OCI-LY7 (cell line): ENCODE data around the gene RAB26. TPM values are rescaled to one million over a fixed set of nuclear protein-coding genes. Genes with fewer than 3 reads are reported as not detected.

Experiments used
- BruUV-seq: library from RNA; stranded (reverse); fragments of 400-500 nt; replicated peaks from 2 replicates; lab custom pipeline; 2021; lab: Mats Ljungman, UMichigan
- CTCF ChIA-PET: fragments of 300-600 bp; sonication (Branson Sonifier 250); formaldehyde crosslinking; loops from one replicate; lab custom pipeline; 2022; ENCODE audit warnings: antibody characterized with exemption; ENCODE audit not compliant: unreplicated experiment; lab: Charles Lee
- POLR2A ChIA-PET: fragments of 300-600 bp; sonication (Branson Sonifier 250); formaldehyde crosslinking; loops from one replicate; lab custom pipeline; 2022; ENCODE audit warnings: antibody characterized with exemption; lab: Charles Lee
- DNase-seq: peaks from one replicate; pipeline ENCODE4 v3.0.0-alpha.2; 2015; ENCODE audit warnings: low spot score
- H2AFZ ChIP-seq: fragments of 200-600 bp; sonication (generic), shearing (Covaris generic); 2 replicates; pipeline ENCODE4 v1.6.1; 2014; ENCODE audit warnings: mild to moderate bottlenecking, antibody characterized with exemption, low read length, moderate library complexity
- H3K27ac ChIP-seq: fragments of 200-600 bp; sonication (generic); 2 replicates; pipeline ENCODE4 v1.5.1; 2014; ENCODE audit warnings: mixed run types, low read depth, mild to moderate bottlenecking, moderate library complexity, low read length, inconsistent platforms; ENCODE audit not compliant: poor library complexity, severe bottlenecking
- H3K36me3 ChIP-seq: fragments of 200-600 bp; sonication (generic); 2 replicates; pipeline ENCODE4 v1.6.1; 2014; ENCODE audit warnings: mild to moderate bottlenecking, antibody characterized with exemption, low read length, moderate library complexity, mixed read lengths; ENCODE audit not compliant: insufficient read depth
- H3K4me1 ChIP-seq: fragments of 200-600 bp; sonication (generic); 2 replicates; pipeline ENCODE4 v1.5.1; 2014; ENCODE audit warnings: mild to moderate bottlenecking, low read length; ENCODE audit not compliant: insufficient read depth, poor library complexity, severe bottlenecking
- H3K4me2 ChIP-seq: fragments of 200-600 bp; sonication (generic); 2 replicates; pipeline ENCODE4 v1.6.1; 2014; ENCODE audit warnings: mild to moderate bottlenecking, low read length
- H3K4me3 ChIP-seq: fragments of 200-600 bp; sonication (generic); 2 replicates; pipeline ENCODE4 v1.5.1; 2014; ENCODE audit warnings: mild to moderate bottlenecking, low read depth, low read length; ENCODE audit not compliant: poor library complexity, severe bottlenecking
- H3K79me2 ChIP-seq: fragments of 200-600 bp; sonication (generic); 2 replicates; pipeline ENCODE4 v1.6.1; 2016; ENCODE audit warnings: low read depth, mild to moderate bottlenecking, low read length, moderate library complexity, mixed read lengths; ENCODE audit not compliant: insufficient read depth
- H3K9me2 ChIP-seq: fragments of 200-600 bp; sonication (generic); 2 replicates; pipeline ENCODE4 v1.6.1; 2016; ENCODE audit warnings: mild to moderate bottlenecking, low read length, mixed read lengths; ENCODE audit not compliant: insufficient read depth
- H3K9me3 ChIP-seq: fragments of 200-600 bp; sonication (generic); 2 replicates; pipeline ENCODE4 v1.6.1; 2014; ENCODE audit warnings: mild to moderate bottlenecking, mixed run types, low read length, mixed read lengths
- H4K20me1 ChIP-seq: fragments of 200-600 bp; sonication (generic); 2 replicates; pipeline ENCODE4 v1.6.1; 2014; ENCODE audit warnings: mild to moderate bottlenecking, antibody characterized with exemption, low read length, moderate library complexity, mixed read lengths; ENCODE audit not compliant: insufficient read depth
- EZH2phosphoT487 ChIP-seq: fragments of 200-600 bp; sonication (generic); IDR thresholded peaks from 2 replicates; pipeline ENCODE4 v1.6.1; 2018; ENCODE audit warnings: low read depth, borderline replicate concordance, mild to moderate bottlenecking, mixed run types, antibody characterized with exemption, low read length, moderate library complexity, mixed read lengths
- intact Hi-C: fragments of 100-400 bp; cut with micrococcal nuclease; formaldehyde crosslinking; loops from one replicate; pipeline ENCODE4 v1.10.0; 2022; ENCODE audit not compliant: unreplicated experiment
- total RNA-seq, 2 experiments: library from RNA; depleted of rRNA in 1 of 2; stranded (reverse); fragments of >200 nt in 1 of 2; shearing (Covaris generic) in 1 of 2; gene quantifications; 2 replicates each; pipeline ENCODE4 v1.2.3, GENCODE V29; 2014 to 2022
- TF ChIP-seq, protein P1 (sequence below): fragments of 200-600 bp; sonication (generic); conservative IDR thresholded peaks from 2 replicates; pipeline ENCODE4 v1.5.1; 2014; ENCODE audit warnings: mild to moderate bottlenecking, antibody characterized with exemption, low read length, moderate library complexity, mixed read lengths

Gene RAB26
- total RNA-seq, 2 experiments from 2014 or later = 5.0 to 9.5 TPM

DNA sequence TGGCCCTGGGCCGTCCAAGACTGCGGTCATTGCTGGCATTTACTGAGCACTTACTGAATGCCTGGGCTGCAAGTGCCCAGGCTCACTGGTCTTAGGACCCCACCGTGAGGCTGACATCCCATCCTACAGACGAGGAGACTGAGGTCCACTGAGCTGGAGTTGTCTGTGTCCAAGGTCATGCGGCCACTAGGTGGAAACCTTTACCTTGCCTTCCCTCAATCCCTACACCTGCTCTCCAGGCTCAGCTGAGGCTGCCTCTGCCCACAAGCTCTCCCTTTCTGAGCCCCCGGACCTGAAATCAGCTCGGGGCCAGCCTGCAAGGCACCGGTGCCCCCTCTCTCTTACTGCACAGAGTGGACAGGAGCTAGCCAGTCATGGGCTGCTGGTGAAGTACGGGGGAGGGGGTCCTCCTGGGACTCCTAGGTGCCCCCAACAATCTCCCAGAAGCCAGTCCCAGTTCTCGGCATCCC lies 46.5 kb downstream of the RAB26 start:
- H3K9me3 ChIP-seq = no peaks in the 10 kb centered on the region
- H3K4me1 ChIP-seq = no peaks in the 10 kb centered on the region
- H3K79me2 ChIP-seq = no peaks in the 10 kb centered on the region
- no peak overlapping the region for H2AFZ ChIP-seq
- TF ChIP-seq, protein P1, sequence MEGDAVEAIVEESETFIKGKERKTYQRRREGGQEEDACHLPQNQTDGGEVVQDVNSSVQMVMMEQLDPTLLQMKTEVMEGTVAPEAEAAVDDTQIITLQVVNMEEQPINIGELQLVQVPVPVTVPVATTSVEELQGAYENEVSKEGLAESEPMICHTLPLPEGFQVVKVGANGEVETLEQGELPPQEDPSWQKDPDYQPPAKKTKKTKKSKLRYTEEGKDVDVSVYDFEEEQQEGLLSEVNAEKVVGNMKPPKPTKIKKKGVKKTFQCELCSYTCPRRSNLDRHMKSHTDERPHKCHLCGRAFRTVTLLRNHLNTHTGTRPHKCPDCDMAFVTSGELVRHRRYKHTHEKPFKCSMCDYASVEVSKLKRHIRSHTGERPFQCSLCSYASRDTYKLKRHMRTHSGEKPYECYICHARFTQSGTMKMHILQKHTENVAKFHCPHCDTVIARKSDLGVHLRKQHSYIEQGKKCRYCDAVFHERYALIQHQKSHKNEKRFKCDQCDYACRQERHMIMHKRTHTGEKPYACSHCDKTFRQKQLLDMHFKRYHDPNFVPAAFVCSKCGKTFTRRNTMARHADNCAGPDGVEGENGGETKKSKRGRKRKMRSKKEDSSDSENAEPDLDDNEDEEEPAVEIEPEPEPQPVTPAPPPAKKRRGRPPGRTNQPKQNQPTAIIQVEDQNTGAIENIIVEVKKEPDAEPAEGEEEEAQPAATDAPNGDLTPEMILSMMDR = peak; percentile 70
- no peak for TF ChIP-seq EZH2phosphoT487
- H3K36me3 ChIP-seq = no peaks in the 10 kb centered on the region
- peak; percentile 68 for DNase-seq
- no peaks in the 10 kb centered on the region for H3K9me2 ChIP-seq
- intact Hi-C loops = no loop called here
- no peaks in the 10 kb centered on the region for H4K20me1 ChIP-seq
- ChIA-PET POLR2A (no interaction called here), CTCF (interaction anchor here (0.6 kb wide), 1 partner anchor 175 kb away, joined by 3 read pairs; no protein-coding TSS in a partner anchor)
- no peak overlapping the region for H3K27ac ChIP-seq
- H3K4me3 ChIP-seq = no peak overlapping the region
- H3K4me2 ChIP-seq = no peak overlapping the region
- BruUV-seq = no TSS peak

DNA sequence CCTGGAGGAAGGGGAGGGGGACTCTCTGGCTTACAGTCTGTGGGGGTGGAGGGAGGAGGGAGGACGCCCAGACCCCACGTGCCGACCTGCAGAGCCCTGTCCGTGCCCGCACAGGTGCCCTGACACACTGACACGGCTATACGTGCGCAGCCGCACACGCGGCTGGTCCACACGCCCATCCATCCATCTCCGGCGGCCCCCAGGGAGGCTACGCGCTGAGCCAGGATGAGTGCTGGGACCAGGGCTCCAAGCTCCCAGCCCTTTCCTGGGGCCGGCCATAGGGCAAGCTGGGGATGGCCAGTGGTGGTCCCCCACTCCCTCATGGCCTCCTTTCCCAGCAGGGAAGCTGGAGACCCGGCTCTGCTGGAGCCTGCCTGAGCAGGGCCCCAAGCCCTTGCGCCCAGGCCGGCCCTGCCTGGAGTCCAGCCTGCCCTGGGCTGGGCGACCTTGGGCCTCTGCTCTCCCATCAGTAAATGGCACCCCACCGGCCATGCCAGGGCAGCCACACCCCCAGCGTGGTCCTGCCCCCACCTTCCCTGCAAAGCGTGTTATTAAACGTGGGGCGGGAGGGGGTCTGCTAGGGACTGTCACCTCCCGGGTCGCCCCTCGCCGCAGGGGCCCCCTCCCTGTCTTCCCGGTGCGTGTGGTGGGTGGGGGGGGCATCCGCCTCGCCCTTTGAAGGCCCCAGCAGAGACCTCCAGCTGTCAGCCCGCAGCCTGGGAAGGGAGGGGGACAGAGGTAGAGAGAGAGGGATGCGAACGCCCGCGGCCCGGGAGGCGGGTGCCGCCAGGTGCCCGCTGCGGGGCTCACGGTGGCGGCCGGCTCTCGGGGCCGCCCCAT lies 47.1 kb downstream of the RAB26 start:
- BruUV-seq = no TSS peak
- no peaks in the 10 kb centered on the region for H3K36me3 ChIP-seq
- no peak overlapping the region for H3K4me2 ChIP-seq
- TF ChIP-seq EZH2phosphoT487 = no peak
- TF ChIP-seq, protein P1 = no peak
- H3K9me2 ChIP-seq = no peaks in the 10 kb centered on the region
- no peaks in the 10 kb centered on the region for H3K79me2 ChIP-seq
- intact Hi-C loops = no loop called here
- no peaks in the 10 kb centered on the region for H3K9me3 ChIP-seq
- ChIA-PET POLR2A (no interaction called here), CTCF (no interaction called here)
- no peak overlapping the region for H3K4me3 ChIP-seq
- H4K20me1 ChIP-seq = no peaks in the 10 kb centered on the region
- H3K4me1 ChIP-seq = no peaks in the 10 kb centered on the region
- DNase-seq = no peak
- no peak overlapping the region for H3K27ac ChIP-seq
- no peak overlapping the region for H2AFZ ChIP-seq
